ENCODE results near the gene GOLT1A.

DNA sequence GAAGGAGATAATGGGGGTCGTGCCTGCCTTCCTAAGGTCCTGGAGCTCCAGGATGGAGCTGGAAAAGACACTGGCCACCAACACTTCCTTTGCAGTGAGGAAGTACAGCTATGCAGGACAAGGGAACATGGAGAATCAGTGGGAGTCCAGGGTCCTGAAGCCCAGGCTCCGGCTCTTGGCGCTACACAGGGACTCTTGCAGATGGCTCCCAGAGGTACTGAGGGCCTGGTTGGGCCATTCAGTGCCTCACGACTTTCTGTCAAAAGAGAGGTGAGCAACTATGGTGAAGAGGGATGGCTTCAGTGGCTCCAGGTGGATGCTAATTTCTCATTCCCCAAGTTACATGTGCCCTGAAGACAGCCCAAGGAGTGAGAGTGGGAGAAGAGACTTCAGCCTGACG is 60.1 kb downstream of the GOLT1A start:
- TF ChIP-seq, protein P1, sequence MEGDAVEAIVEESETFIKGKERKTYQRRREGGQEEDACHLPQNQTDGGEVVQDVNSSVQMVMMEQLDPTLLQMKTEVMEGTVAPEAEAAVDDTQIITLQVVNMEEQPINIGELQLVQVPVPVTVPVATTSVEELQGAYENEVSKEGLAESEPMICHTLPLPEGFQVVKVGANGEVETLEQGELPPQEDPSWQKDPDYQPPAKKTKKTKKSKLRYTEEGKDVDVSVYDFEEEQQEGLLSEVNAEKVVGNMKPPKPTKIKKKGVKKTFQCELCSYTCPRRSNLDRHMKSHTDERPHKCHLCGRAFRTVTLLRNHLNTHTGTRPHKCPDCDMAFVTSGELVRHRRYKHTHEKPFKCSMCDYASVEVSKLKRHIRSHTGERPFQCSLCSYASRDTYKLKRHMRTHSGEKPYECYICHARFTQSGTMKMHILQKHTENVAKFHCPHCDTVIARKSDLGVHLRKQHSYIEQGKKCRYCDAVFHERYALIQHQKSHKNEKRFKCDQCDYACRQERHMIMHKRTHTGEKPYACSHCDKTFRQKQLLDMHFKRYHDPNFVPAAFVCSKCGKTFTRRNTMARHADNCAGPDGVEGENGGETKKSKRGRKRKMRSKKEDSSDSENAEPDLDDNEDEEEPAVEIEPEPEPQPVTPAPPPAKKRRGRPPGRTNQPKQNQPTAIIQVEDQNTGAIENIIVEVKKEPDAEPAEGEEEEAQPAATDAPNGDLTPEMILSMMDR (IDR thresholded peaks at IDR 0.05) = no peak
- no peak for TF ChIP-seq EZH2 (IDR thresholded peaks at IDR 0.05; ENCODE audit: borderline replicate concordance, insufficient read depth, low read depth, low read length, poor library complexity, severe bottlenecking)
